HepG2 (cell line): ENCODE results near the gene DMKN. TPM values are rescaled to one million over a fixed set of nuclear protein-coding genes. Genes with fewer than 3 reads are reported as not detected.
A peak's percentile ranks its signal among the peaks of the same experiment; 100 is the strongest.

Experiments
- AGO1 ChIP-seq: fragments of 200-400 bp; formaldehyde crosslinking; IDR thresholded peaks from 2 replicates; pipeline ENCODE4 v1.6.1; 2017; ENCODE audit warnings: mild to moderate bottlenecking, low read depth, low read length, moderate library complexity; ENCODE audit not compliant: poor library complexity, severe bottlenecking
- BRF2 ChIP-seq: sonication (generic); formaldehyde crosslinking; IDR thresholded peaks from 2 replicates; pipeline ENCODE4 v1.8.1; 2022; ENCODE audit warnings: mild to moderate bottlenecking, missing genetic modification reagents
- CHCHD3 ChIP-seq: sonication (generic); formaldehyde crosslinking; IDR thresholded peaks from 2 replicates; pipeline ENCODE4 v1.8.0; 2022; ENCODE audit warnings: mild to moderate bottlenecking, missing genetic modification reagents, moderate library complexity
- EEA1 ChIP-seq: sonication (generic); formaldehyde crosslinking; IDR thresholded peaks from 2 replicates; pipeline ENCODE4 v1.5.1; 2020; ENCODE audit warnings: mild to moderate bottlenecking, missing genetic modification reagents, borderline replicate concordance
- HDAC1 ChIP-seq: sonication (generic); formaldehyde crosslinking; IDR thresholded peaks from 2 replicates; pipeline ENCODE4 v1.5.1; 2020; ENCODE audit warnings: mild to moderate bottlenecking, missing genetic modification reagents
- IKZF5 ChIP-seq: IDR thresholded peaks from 2 replicates; pipeline ENCODE4 v1.6.1; 2018; ENCODE audit warnings: missing genetic modification reagents, mild to moderate bottlenecking, missing compliant biosample characterization
- IRF2 ChIP-seq: IDR thresholded peaks from 2 replicates; pipeline ENCODE4 v1.6.1; 2018; ENCODE audit warnings: missing genetic modification reagents, missing compliant biosample characterization
- KAT8 ChIP-seq: IDR thresholded peaks from 2 replicates; pipeline ENCODE4 v1.6.1; 2016; ENCODE audit warnings: missing genetic modification reagents, missing compliant biosample characterization
- NBN ChIP-seq: fragments of 450-650 bp; conservative IDR thresholded peaks from 2 replicates; pipeline ENCODE4 v1.6.1; 2017
- POLR2A ChIP-seq, 2 experiments: IDR thresholded peaks; 2 replicates each; pipeline ENCODE4 v1.6.1; 2011; ENCODE audit warnings: low read depth in 2 of 2, low read length in 2 of 2, mild to moderate bottlenecking in 1 of 2, moderate library complexity in 1 of 2; ENCODE audit not compliant: insufficient read depth in 1 of 2
- SAP130 ChIP-seq: IDR thresholded peaks from 2 replicates; pipeline ENCODE4 v1.6.1; 2016; ENCODE audit warnings: low read depth
- SOX6 ChIP-seq, 2 experiments: fragments of 450-650 bp in 1 of 2; sonication (generic) in 1 of 2; formaldehyde crosslinking in 1 of 2; IDR thresholded peaks; 2 replicates each; pipeline versions ENCODE4 v1.4.0 to v1.6.1; 2017 to 2020; ENCODE audit warnings: antibody characterized with exemption in 1 of 2, mild to moderate bottlenecking in 1 of 2, missing genetic modification reagents in 1 of 2
- SRY ChIP-seq: sonication (generic); formaldehyde crosslinking; IDR thresholded peaks from 2 replicates; pipeline ENCODE4 v1.8.0; 2022; ENCODE audit warnings: mild to moderate bottlenecking, missing genetic modification reagents
- TBL1XR1 ChIP-seq: fragments of 150-350 bp; IDR thresholded peaks from 2 replicates; pipeline ENCODE4 v1.6.1; 2014; ENCODE audit warnings: borderline replicate concordance, low read length; ENCODE audit not compliant: partially characterized antibody
- ZBTB40 ChIP-seq, 2 experiments: fragments of 450-650 bp in 1 of 2; sonication (generic) in 1 of 2; formaldehyde crosslinking in 1 of 2; IDR thresholded peaks; 2 replicates each; pipeline versions ENCODE4 v1.6.1 to v1.8.0; 2016 to 2022; ENCODE audit warnings: antibody characterized with exemption in 1 of 2, mild to moderate bottlenecking in 1 of 2, missing genetic modification reagents in 1 of 2
- ZNF670 ChIP-seq: sonication (generic); formaldehyde crosslinking; IDR thresholded peaks from 2 replicates; pipeline ENCODE4 v1.8.0; 2022; ENCODE audit warnings: mild to moderate bottlenecking, missing genetic modification reagents, borderline replicate concordance
- ZSCAN20 ChIP-seq: sonication (generic); formaldehyde crosslinking; IDR thresholded peaks from 2 replicates; pipeline ENCODE4 v1.4.0; 2020; ENCODE audit warnings: missing genetic modification reagents, mild to moderate bottlenecking, borderline replicate concordance
- polyA plus RNA-seq, 8 experiments: library from polyadenylated mRNA; depleted of rRNA in 3 of 8; stranded (reverse) in 7 of 8; unstranded in 1 of 8; fragments of >200 nt; fragmentation: Illumina TruSeq in 4 of 8; extraction: Trizol in 4 of 8; gene quantifications; 2 replicates each; pipeline versions ENCODE4 v1.2.1 to v1.2.3, GENCODE V29; 2011 to 2016; ENCODE audit warnings: low read depth in 4 of 8, missing spikeins in 1 of 8, mixed read lengths in 1 of 8; ENCODE audit not compliant: insufficient read depth in 1 of 8
- total RNA-seq, 5 experiments: library from RNA; depleted of rRNA; stranded (reverse); fragments of >200 nt; fragmentation: Illumina TruSeq; extraction: Trizol; gene quantifications; 2 replicates each; pipeline ENCODE4 v1.2.3, GENCODE V29; 2016; ENCODE audit warnings: low read depth in 1 of 5

DMKN gene
- total and polyA plus RNA-seq, 2 of the 13 experiments (the other 11 are each of a cell fraction or from before 2014, with no cell fraction given) = 50.8 to 57.1 TPM

GRCh38 chr19:35468637-35469036 lies 44.8 kb downstream of the DMKN start (continued):
- TF ChIP-seq ZSCAN20 (CRISPR knock-in tag) (no peak), SOX6 (IDR thresholded peaks at IDR 0.05) (no peak), SOX6 (CRISPR knock-in tag; IDR thresholded peaks at IDR 0.05) (peak; percentile 19; the same call in 1 of the 2 replicates), HDAC1 (CRISPR knock-in tag) (no peak), CHCHD3 (no peak), SRY (CRISPR knock-in tag) (no peak), IRF2 (CRISPR knock-in tag) (0 out of 2 replicates have a peak, but pooled peaks have one; percentile 38), KAT8 (peak; percentile 34; the same call in 1 of the 2 replicates), POLR2A (IDR thresholded peaks at IDR 0.05; ENCODE audit: insufficient read depth in 1 of 2, low read depth in 2 of 2, low read length in 2 of 2) (no peak), ZBTB40 (IDR thresholded peaks at IDR 0.05) (no peak), ZBTB40 (CRISPR knock-in tag; IDR thresholded peaks at IDR 0.05) (no peak), EEA1 (no peak), ZNF670 (CRISPR knock-in tag) (no peak), IKZF5 (CRISPR knock-in tag) (peak; percentile 19; the same call in 1 of the 2 replicates), SAP130 (peak; percentile 39), TBL1XR1 (no peak), AGO1 (no peak), BRF2 (CRISPR knock-in tag) (no peak), NBN (no peak)
